GM12891 (cell line): ENCODE results near the gene AFMID.

Experiments used
- POLR2A ChIP-seq: IDR thresholded peaks from 2 replicates; pipeline ENCODE4 v1.6.1; 2011; ENCODE audit warnings: low read depth, low read length, control low read depth
- SPI1 ChIP-seq: IDR thresholded peaks from 2 replicates; pipeline ENCODE4 v1.6.1; 2011; ENCODE audit warnings: low read depth, low read length, control low read depth
- TAF1 ChIP-seq: IDR thresholded peaks from 2 replicates; pipeline ENCODE4 v1.6.1; 2011; ENCODE audit warnings: low read depth, low read length, control low read depth

DNA sequence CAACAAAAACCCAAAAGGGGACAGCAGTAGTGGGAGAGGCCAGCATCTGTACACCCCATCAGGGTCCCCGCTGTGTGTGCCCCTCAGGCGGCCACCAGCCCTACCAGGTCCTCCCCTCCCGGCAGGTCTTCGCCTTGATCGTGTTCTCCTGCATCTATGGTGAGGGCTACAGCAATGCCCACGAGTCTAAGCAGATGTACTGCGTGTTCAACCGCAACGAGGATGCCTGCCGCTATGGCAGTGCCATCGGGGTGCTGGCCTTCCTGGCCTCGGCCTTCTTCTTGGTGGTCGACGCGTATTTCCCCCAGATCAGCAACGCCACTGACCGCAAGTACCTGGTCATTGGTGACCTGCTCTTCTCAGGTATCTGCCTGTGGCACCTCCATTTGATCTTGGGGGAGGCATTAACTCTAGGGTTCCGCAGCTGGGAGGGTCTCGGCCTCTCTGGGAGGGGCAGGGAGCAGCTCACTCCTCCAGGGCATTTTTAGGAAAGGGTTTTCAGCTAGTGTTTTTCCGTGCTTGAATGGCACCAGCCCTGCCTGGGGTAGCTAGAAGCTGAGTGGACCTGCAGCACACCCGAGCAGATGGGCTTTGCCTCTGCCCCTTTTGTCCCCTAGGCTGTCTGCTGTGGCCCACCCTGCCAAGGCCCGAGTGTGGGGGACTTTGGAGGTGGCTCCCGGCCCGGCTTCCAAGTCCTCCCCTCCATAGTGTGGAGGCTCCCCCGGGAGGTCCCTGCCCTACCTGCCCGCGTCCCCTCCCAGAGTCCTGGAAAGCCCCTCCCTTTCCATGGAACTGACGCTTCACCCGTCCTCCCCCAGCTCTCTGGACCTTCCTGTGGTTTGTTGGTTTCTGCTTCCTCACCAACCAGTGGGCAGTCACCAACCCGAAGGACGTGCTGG lies 16.2 kb upstream of the AFMID start:
- peak; percentile 54; the same call in 1 of the 2 replicates for TF ChIP-seq POLR2A
- TF ChIP-seq TAF1: no peak
- no peak for TF ChIP-seq SPI1
